KOPT-K1 (cell line): Measurements from ENCODE around the gene PGM2.
"Not testable (repeated sequence)": the region's sequence is repeated elsewhere in the genome, so short reads cannot be mapped to it uniquely, and the experiment has no call there.

Source experiments
- H3K27ac ChIP-seq: fragments of 200-600 bp; sonication (generic); 2 replicates; pipeline ENCODE4 v1.5.1; 2016; ENCODE audit warnings: antibody characterized with exemption, mild to moderate bottlenecking, low read depth, low read length; ENCODE audit not compliant: poor library complexity, severe bottlenecking
- H3K36me3 ChIP-seq: fragments of 200-600 bp; sonication (generic); 2 replicates; pipeline ENCODE4 v1.5.1; 2017; ENCODE audit warnings: antibody characterized with exemption, mild to moderate bottlenecking, low read length, moderate library complexity; ENCODE audit not compliant: insufficient read depth
- H3K9me3 ChIP-seq: fragments of 200-600 bp; sonication (generic); 2 replicates; pipeline ENCODE4 v1.5.1; 2017; ENCODE audit warnings: antibody characterized with exemption, low read length, mild to moderate bottlenecking; ENCODE audit not compliant: insufficient read depth, poor library complexity, severe bottlenecking

PGM2 gene

GRCh38 chr4:37826295-37827029 is at the start of gene PGM2:
Gene PGM2 (plus strand): TSS chr4:37826686. CDS start chr4:37826733, 47 bp downstream.
- peak within 1 kb of the TSS; percentile 84 for H3K27ac ChIP-seq
- peaks cover 17% of the 10 kb centered on the region for H3K36me3 ChIP-seq
- H3K9me3 ChIP-seq: no peaks in the 10 kb centered on the region

GRCh38 chr4:37779896-37780295 is 46.6 kb upstream of the PGM2 start:
- Histone ChIP-seq H3K36me3 (no peaks in the 10 kb centered on the region), H3K9me3 (peaks cover 13% of the 10 kb centered on the region), H3K27ac (peak overlapping the region; percentile 66)

- Histone ChIP-seq H3K27ac (peak overlapping the region; percentile 66), H3K9me3 (peaks cover 13% of the 10 kb centered on the region), H3K36me3 (no peaks in the 10 kb centered on the region)
These were observed 45.9 kb upstream of the PGM2 start for GRCh38 chr4:37780444-37781130.

GRCh38 chr4:37781131-37781455 is 45.4 kb upstream of the PGM2 start:
- Histone ChIP-seq H3K9me3 (peaks cover 13% of the 10 kb centered on the region), H3K36me3 (no peaks in the 10 kb centered on the region), H3K27ac (peak overlapping the region; percentile 66)

GRCh38 chr4:37786267-37786666 is 40.2 kb upstream of the PGM2 start:
- peaks cover 21% of the 10 kb centered on the region for H3K9me3 ChIP-seq
- H3K36me3 ChIP-seq, H3K27ac ChIP-seq: not testable (repeated sequence)

- H3K27ac ChIP-seq: not testable (repeated sequence)
These were observed 38.5 kb upstream of the PGM2 start for GRCh38 chr4:37787883-37788460.

GRCh38 chr4:37788819-37789218 is 37.7 kb upstream of the PGM2 start:
- no peak overlapping the region for H3K27ac ChIP-seq
- H3K9me3 ChIP-seq: peaks cover 27% of the 10 kb centered on the region
- H3K36me3 ChIP-seq: no peaks in the 10 kb centered on the region

More at GRCh38 chr4:37787883-37788460, 38.5 kb upstream of the PGM2 start:
- H3K9me3 ChIP-seq: peaks cover 26% of the 10 kb centered on the region
- not testable (repeated sequence) for H3K36me3 ChIP-seq

- Histone ChIP-seq H3K36me3 (no peaks in the 10 kb centered on the region), H3K9me3 (peaks cover 27% of the 10 kb centered on the region), H3K27ac (no peak overlapping the region)
These were observed 34.2 kb upstream of the PGM2 start for GRCh38 chr4:37792241-37792640.

GRCh38 chr4:37793562-37793961 is 32.9 kb upstream of the PGM2 start:
- no peak overlapping the region for H3K27ac ChIP-seq
- peaks cover 27% of the 10 kb centered on the region for H3K9me3 ChIP-seq
- no peaks in the 10 kb centered on the region for H3K36me3 ChIP-seq

GRCh38 chr4:37794056-37794455 is 32.4 kb upstream of the PGM2 start:
- H3K36me3 ChIP-seq: no peaks in the 10 kb centered on the region
- H3K9me3 ChIP-seq: peaks cover 27% of the 10 kb centered on the region

GRCh38 chr4:37795581-37796195 is 30.8 kb upstream of the PGM2 start:
- Histone ChIP-seq H3K9me3 (peaks cover 24% of the 10 kb centered on the region), H3K27ac (no peak overlapping the region), H3K36me3 (no peaks in the 10 kb centered on the region)

More at GRCh38 chr4:37794056-37794455, 32.4 kb upstream of the PGM2 start:
- H3K27ac ChIP-seq: no peak overlapping the region

- no peaks in the 10 kb centered on the region for H3K36me3 ChIP-seq
- peaks cover 7% of the 10 kb centered on the region for H3K9me3 ChIP-seq
- no peak overlapping the region for H3K27ac ChIP-seq
These were observed 29.1 kb upstream of the PGM2 start for GRCh38 chr4:37797374-37797773.

- Histone ChIP-seq H3K36me3 (no peaks in the 10 kb centered on the region), H3K27ac (no peak overlapping the region), H3K9me3 (peaks cover 2% of the 10 kb centered on the region)
These were observed 28.6 kb upstream of the PGM2 start for GRCh38 chr4:37797923-37798322.

GRCh38 chr4:37798616-37799015 is 27.9 kb upstream of the PGM2 start:
- H3K27ac ChIP-seq: no peak overlapping the region
- no peaks in the 10 kb centered on the region for H3K9me3 ChIP-seq
- H3K36me3 ChIP-seq: no peaks in the 10 kb centered on the region

GRCh38 chr4:37799941-37800554 is 26.4 kb upstream of the PGM2 start:
- H3K27ac ChIP-seq: no peak overlapping the region
- no peaks in the 10 kb centered on the region for H3K36me3 ChIP-seq
- no peaks in the 10 kb centered on the region for H3K9me3 ChIP-seq
